Duodenal mucosa (tissue), 2 donors: Measurements from ENCODE around the gene IL36RN.

ENCODE experiments used
- H3K27ac ChIP-seq: one replicate; pipeline ENCODE4 v1.7.0; 2013; ENCODE audit warnings: low read depth, low read length
- H3K27me3 ChIP-seq, 2 donors: one replicate each; pipeline ENCODE4 v1.7.0; 2013; ENCODE audit warnings: low read length in 2 of 2, control low read depth in 1 of 2; ENCODE audit not compliant: insufficient read depth in 2 of 2, control insufficient read depth in 1 of 2
- H3K36me3 ChIP-seq, 2 donors: one replicate each; pipeline ENCODE4 v1.7.0; 2013; ENCODE audit warnings: low read length in 2 of 2, control low read depth in 1 of 2; ENCODE audit not compliant: insufficient read depth in 2 of 2, control insufficient read depth in 1 of 2
- H3K4me1 ChIP-seq, 2 donors: one replicate each; pipeline ENCODE4 v1.7.0; 2013; ENCODE audit warnings: low read length in 2 of 2, control low read depth in 1 of 2; ENCODE audit not compliant: insufficient read depth in 2 of 2, control insufficient read depth in 1 of 2
- H3K4me3 ChIP-seq, 2 donors: one replicate each; pipeline ENCODE4 v1.7.0; 2013; ENCODE audit warnings: low read length in 2 of 2, low read depth in 1 of 2
- H3K9ac ChIP-seq, 2 donors: one replicate each; pipeline ENCODE4 v1.7.0; 2013; ENCODE audit warnings: low read length in 2 of 2, low read depth in 1 of 2
- H3K9me3 ChIP-seq, 2 donors: one replicate each; pipeline ENCODE4 v1.7.0; 2013; ENCODE audit warnings: low read length in 2 of 2, control low read depth in 1 of 2; ENCODE audit not compliant: control insufficient read depth in 1 of 2

The IL36RN gene

DNA sequence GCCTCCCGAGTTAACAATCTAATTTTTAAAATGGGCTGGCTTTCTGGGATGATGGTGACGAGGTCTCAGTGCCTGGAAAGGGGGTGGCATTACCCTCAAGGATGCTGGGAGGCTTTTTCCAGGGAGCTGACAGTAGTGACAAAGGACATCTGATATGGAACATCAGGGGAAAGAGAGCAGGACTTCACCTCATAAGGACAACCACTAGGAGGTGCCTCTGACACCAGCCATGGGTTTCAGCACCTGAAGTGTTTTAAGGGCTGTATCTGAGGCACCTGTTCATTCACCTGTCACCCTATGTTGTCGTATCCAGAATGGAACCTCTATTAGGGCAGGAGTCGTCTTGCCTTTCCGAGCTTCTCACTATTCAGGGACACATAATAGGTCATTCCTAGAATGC, 17.1 kb upstream of the IL36RN start:
- peaks cover 7 to 12% of the 10 kb centered on the region in 2 donors for H3K4me1 ChIP-seq
- H3K36me3 ChIP-seq: no peaks in the 10 kb centered on the region
- no peak overlapping the region for H3K9ac ChIP-seq
- H3K9me3 ChIP-seq: no peaks in the 10 kb centered on the region
- no peaks in the 10 kb centered on the region for H3K27me3 ChIP-seq
- no peak overlapping the region for H3K27ac ChIP-seq
- H3K4me3 ChIP-seq: no peak overlapping the region

DNA sequence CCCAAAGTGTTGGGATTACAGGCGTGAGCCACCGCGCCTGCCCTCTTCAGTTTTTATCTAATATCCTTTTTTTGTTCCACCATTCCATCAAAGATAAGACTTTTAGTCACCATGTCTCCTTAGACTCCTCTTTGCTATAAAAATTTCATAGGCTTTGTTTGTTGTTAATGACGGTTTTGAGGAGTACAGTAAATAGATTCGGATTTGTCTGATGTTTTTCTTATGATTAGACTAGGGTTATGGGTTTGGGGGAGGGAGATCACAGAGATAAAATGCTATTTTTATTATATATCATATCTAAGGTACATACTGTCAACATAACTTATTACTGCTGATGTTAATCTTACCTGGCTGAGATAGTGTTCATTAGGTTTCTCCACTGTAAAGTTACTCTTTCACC, 12.5 kb upstream of the IL36RN start:
- H3K9me3 ChIP-seq: no peaks in the 10 kb centered on the region
- H3K27me3 ChIP-seq: no peaks in the 10 kb centered on the region
- H3K36me3 ChIP-seq: no peaks in the 10 kb centered on the region
- no peaks in the 10 kb centered on the region for H3K4me1 ChIP-seq
- H3K4me3 ChIP-seq: no peak overlapping the region
- no peak overlapping the region for H3K9ac ChIP-seq
- no peak overlapping the region for H3K27ac ChIP-seq

DNA sequence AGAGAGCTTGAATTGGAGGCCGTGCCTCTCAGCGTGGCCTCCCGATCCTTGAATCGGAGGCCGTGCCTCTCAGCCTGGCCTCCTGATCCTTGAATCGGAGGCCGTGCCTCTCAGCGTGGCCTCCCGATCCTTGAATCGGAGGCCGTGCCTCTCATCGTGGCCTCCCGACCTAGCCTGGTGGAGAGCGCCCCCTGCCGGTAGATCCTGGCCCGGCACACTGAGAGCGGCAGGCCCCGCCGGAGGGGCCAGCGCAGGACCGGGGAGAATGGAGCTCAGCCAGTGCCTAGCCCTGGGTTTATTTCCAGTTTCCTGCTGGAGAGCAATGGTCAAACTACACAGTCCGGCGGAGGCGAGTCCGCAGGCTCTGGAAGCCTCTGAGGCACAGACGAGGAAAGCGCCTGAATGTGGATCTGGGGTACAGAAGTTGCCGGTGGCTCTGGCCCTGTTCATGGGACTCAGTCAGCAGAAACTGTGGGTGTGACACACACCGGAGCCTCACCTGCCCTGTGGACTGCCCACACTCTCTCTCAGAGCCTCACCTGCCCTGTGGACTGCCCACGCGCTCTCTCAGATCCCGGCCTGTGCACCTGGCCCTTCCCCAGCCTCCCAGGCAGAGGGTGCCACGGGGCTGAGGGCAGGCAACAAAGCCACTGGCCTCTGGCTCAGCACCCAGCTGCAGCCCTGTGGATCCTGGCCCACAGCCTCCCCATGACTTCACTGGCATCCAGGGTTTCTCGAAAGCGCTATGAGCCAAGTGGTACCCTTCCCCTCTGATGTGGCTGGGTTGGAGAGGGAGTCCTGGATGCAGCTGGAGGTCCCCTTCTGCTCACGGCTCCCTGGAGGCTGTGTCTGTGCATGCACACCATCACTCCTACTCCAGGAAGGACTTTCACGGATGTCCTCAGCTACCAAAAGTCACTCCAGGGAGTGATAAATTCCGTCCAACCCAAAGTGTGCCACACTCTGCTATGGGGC, 7.8 kb upstream of the IL36RN start:
- no peak overlapping the region for H3K4me3 ChIP-seq
- H3K4me1 ChIP-seq: peaks cover 0 to 10% of the 10 kb centered on the region in 2 donors
- peaks cover 3 to 9% of the 10 kb centered on the region in 2 donors for H3K9me3 ChIP-seq
- H3K9ac ChIP-seq: no peak overlapping the region
- H3K36me3 ChIP-seq: no peaks in the 10 kb centered on the region
- no peaks in the 10 kb centered on the region for H3K27me3 ChIP-seq
- no peak overlapping the region for H3K27ac ChIP-seq

DNA sequence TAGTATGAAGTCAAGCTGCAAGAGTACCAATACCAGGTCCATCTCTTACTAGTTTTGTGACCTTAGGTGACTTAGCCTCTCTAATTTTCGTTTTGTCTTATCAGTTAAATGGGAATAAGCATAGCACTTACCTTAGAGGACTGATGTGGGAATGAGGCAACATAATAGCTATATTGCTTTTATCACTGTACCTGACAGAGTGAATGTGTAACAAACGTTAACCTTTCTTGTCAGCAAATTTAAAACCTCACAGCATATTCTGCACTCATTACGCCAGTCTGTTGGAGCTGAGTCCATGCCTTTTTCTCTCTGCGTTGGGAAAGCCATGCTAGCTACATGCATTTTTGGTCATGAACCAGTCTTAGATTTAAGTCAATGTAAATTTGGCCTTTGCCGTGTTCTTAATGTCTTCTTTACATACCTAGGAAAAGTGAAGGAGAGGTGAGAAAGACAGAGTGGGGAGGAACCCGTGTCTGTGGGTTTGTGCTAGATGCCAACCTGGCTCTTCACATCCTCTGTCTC, 6.5 kb upstream of the IL36RN start, which contains the start of gene IL36B:
IL36B (minus strand) TSS at position 472 of the 522 bp plus-strand sequence.
- Histone ChIP-seq H3K4me3 (no peak within 1 kb of the TSS), H3K27me3 (no peaks in the 10 kb centered on the region), H3K9ac (no peak within 1 kb of the TSS), H3K36me3 (no peaks in the 10 kb centered on the region), H3K27ac (no peak within 1 kb of the TSS), H3K4me1 (peaks cover 0 to 10% of the 10 kb centered on the region in 2 donors), H3K9me3 (peaks cover 3 to 9% of the 10 kb centered on the region in 2 donors)

GRCh38 chr2:113053666-113054065, 5.3 kb upstream of the IL36RN start:
- H3K27me3 ChIP-seq: no peaks in the 10 kb centered on the region
- H3K36me3 ChIP-seq: no peaks in the 10 kb centered on the region
- H3K9ac ChIP-seq: no peak overlapping the region
- H3K9me3 ChIP-seq: peaks cover 3 to 9% of the 10 kb centered on the region in 2 donors
- peaks cover 0 to 10% of the 10 kb centered on the region in 2 donors for H3K4me1 ChIP-seq
- no peak overlapping the region for H3K4me3 ChIP-seq
- no peak overlapping the region for H3K27ac ChIP-seq

DNA sequence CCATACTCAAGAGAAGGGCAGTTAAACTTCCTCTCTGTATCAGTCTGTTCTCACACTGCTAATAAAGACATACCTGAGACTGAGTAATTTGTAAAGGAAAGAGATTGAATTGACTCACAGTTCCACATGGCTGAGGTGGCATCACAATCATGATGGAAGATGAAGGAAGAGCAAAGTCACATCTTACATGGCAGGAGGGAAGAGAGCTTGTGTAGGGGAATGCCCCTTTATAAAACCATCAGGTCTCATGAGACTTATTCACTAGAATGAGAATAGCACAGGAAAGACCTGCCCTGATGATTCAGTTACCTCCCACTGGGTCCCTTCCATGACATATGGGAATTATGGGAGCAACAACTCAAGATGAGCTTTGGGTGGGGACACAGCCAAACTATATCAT, 4.9 kb upstream of the IL36RN start:
- no peak overlapping the region for H3K4me3 ChIP-seq
- peaks cover 3 to 9% of the 10 kb centered on the region in 2 donors for H3K9me3 ChIP-seq
- no peaks in the 10 kb centered on the region for H3K36me3 ChIP-seq
- H3K4me1 ChIP-seq: peaks cover 0 to 10% of the 10 kb centered on the region in 2 donors
- no peaks in the 10 kb centered on the region for H3K27me3 ChIP-seq
- no peak overlapping the region for H3K27ac ChIP-seq
- no peak overlapping the region for H3K9ac ChIP-seq

DNA sequence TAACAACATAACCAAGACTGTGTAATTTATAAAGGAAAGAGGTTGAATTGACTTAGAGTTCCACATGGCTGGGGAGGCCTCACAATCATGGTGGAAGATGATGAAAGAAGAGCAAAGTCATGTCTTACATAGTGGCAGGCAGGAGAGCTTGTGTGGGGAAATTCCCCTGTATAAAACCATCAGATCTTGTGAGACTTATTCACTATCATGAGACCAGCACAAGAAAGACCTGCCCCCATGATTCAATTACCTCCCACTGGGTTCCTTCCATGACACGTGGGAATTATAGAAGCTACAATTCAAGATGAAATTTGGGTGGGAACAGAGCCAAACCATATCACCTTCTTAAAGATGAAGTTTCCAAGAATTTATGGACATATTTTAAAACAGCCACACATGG, 2.5 kb upstream of the IL36RN start:
- Histone ChIP-seq H3K27me3 (no peaks in the 10 kb centered on the region), H3K27ac (no peak overlapping the region), H3K36me3 (no peaks in the 10 kb centered on the region), H3K4me3 (no peak overlapping the region), H3K9me3 (peaks cover 3 to 9% of the 10 kb centered on the region in 2 donors), H3K9ac (no peak overlapping the region), H3K4me1 (peaks cover 0 to 10% of the 10 kb centered on the region in 2 donors)

DNA sequence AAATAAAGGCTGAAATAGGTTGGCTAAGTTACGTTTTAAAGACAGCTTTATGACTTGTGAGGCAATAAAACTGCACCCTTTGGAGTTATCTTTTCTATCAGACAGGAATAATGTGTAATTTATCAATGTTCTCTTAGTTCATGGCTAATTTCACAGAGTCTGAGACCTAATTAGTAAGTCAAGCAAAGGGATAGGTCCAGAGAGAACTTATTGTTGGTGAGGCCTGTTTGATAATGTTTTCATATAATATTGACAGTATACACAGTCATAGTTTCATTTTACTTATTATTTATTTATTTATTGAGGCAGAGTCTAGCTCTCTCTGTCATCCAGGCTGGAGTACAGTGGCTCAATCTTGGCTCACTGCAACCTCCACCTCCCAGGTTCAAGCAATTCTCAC, 1.9 kb upstream of the IL36RN start:
- Histone ChIP-seq H3K4me1 (peaks cover 0 to 10% of the 10 kb centered on the region in 2 donors), H3K36me3 (no peaks in the 10 kb centered on the region), H3K4me3 (no peak overlapping the region), H3K9me3 (peaks cover 3 to 9% of the 10 kb centered on the region in 2 donors), H3K27ac (no peak overlapping the region), H3K9ac (no peak overlapping the region), H3K27me3 (no peaks in the 10 kb centered on the region)

DNA sequence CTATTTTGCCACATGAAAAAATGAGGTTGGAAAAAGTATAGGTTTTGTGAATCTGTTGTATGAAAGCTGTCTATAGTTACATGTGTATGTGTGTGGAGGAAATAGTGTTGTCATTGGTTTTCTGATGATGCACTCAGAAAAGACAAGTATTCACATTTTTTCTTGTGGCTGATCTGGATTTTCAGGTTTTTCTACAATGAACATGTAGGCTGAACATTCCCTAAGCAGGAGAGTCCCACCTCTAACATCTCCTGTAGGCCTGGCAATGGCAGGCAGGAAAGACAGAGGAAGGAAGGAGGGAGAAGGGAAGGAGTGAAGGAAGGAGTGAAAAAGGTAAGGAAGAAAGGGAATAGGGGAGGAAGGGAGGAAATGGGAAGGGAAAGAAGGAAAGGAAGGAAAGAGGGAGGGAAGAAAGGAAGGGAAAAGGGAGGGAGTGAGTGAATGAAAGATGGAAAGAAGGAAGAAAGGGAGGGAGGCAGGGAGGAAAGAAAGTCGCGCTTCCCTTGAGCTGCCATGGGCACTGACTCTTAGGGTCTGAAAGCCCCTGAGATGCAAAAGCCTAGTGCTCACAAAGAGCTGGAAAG, 495 bp upstream of the IL36RN start:
- no peak overlapping the region for H3K27ac ChIP-seq
- H3K9ac ChIP-seq: no peak overlapping the region
- no peaks in the 10 kb centered on the region for H3K4me1 ChIP-seq
- H3K9me3 ChIP-seq: peaks cover 3 to 9% of the 10 kb centered on the region in 2 donors
- H3K36me3 ChIP-seq: no peaks in the 10 kb centered on the region
- H3K27me3 ChIP-seq: no peaks in the 10 kb centered on the region
- no peak overlapping the region for H3K4me3 ChIP-seq

GRCh38 chr2:113060396-113060795, 1.4 kb downstream of the IL36RN start:
- H3K9ac ChIP-seq: no peak overlapping the region
- no peaks in the 10 kb centered on the region for H3K27me3 ChIP-seq
- H3K36me3 ChIP-seq: no peaks in the 10 kb centered on the region
- peaks cover 0 to under 1% of the 10 kb centered on the region in 2 donors for H3K9me3 ChIP-seq
- no peak overlapping the region for H3K27ac ChIP-seq
- H3K4me1 ChIP-seq: no peaks in the 10 kb centered on the region
- H3K4me3 ChIP-seq: no peak overlapping the region
